Muscle of arm (tissue), 12 donors: ENCODE results near the gene ETFA. TPM values are rescaled to one million over a fixed set of nuclear protein-coding genes. Genes with fewer than 3 reads are reported as not detected.

Source experiments
- DNase-seq: peaks from one replicate; pipeline ENCODE4 v3.0.0-alpha.2; 2013
- polyA plus RNA-seq, 12 donors: library from polyadenylated mRNA; unstranded; fragments of 120-200 nt; gene quantifications; one replicate each; pipeline ENCODE4 v1.2.1, GENCODE V29; 2013; ENCODE audit not compliant: insufficient read length in 12 of 12

The ETFA gene
- polyA plus RNA-seq, 12 donors: 71.6 to 133 (median 118) TPM; not detected in 1

GRCh38 chr15:76178296-76179000, 132.8 kb downstream of the ETFA start:
- peak; percentile 49 for DNase-seq

- no peak for DNase-seq
These were observed 133.7 kb downstream of the ETFA start for GRCh38 chr15:76177491-76178040.

GRCh38 chr15:76176487-76177085, 134.7 kb downstream of the ETFA start:
- DNase-seq: no peak

GRCh38 chr15:76176059-76176458, 135.2 kb downstream of the ETFA start:
- DNase-seq: no peak

GRCh38 chr15:76175442-76175841, 135.8 kb downstream of the ETFA start:
- no peak for DNase-seq

GRCh38 chr15:76174654-76175053, 136.6 kb downstream of the ETFA start:
- no peak for DNase-seq

- DNase-seq: no peak
These were observed 137.9 kb downstream of the ETFA start for GRCh38 chr15:76173317-76173834.

- no peak for DNase-seq
These were observed 138.5 kb downstream of the ETFA start for GRCh38 chr15:76172782-76173181.

GRCh38 chr15:76169911-76170800, 141.1 kb downstream of the ETFA start:
- DNase-seq: no peak

- DNase-seq: no peak
These were observed 142.3 kb downstream of the ETFA start for GRCh38 chr15:76169018-76169417.

- no peak for DNase-seq
These were observed 142.9 kb downstream of the ETFA start for GRCh38 chr15:76168237-76168984.

- no peak for DNase-seq
These were observed 145.3 kb downstream of the ETFA start for GRCh38 chr15:76165951-76166350.

Other genes with a start within 250 kb of the ETFA start
- not detected for gene ISL2, start 25.3 kb upstream of the ETFA start, polyA plus RNA-seq